GM23338 (cell line): Measurements from ENCODE around the gene BMX. TPM values are rescaled to one million over a fixed set of nuclear protein-coding genes. Genes with fewer than 3 reads are reported as not detected.

ENCODE experiments used
- ATAC-seq: fragments of 200-7000 bp; cut with Tn5 transposase; 3 replicates; pipeline ENCODE4 v1.9.1; 2020
- DNase-seq: peaks from one replicate; pipeline ENCODE4 v3.0.0-alpha.2; 2015; ENCODE audit warnings: low spot score
- H2AFZ ChIP-seq: fragments of 200-600 bp; sonication (generic); 2 replicates; pipeline ENCODE4 v1.8.0; 2016; ENCODE audit warnings: antibody characterized with exemption, mild to moderate bottlenecking, moderate library complexity
- H3F3A ChIP-seq: fragments of 200-600 bp; sonication (generic); replicated peaks from 2 replicates; pipeline ENCODE4 v1.8.0; 2017; ENCODE audit warnings: antibody characterized with exemption, mixed run types, low read depth
- H3K27ac ChIP-seq: fragments of 200-600 bp; sonication (generic); 2 replicates; pipeline ENCODE4 v1.6.1; 2016; ENCODE audit warnings: low read depth
- H3K27me3 ChIP-seq: fragments of 200-600 bp; sonication (generic); 2 replicates; pipeline ENCODE4 v1.8.0; 2016; ENCODE audit warnings: mild to moderate bottlenecking, mixed run types, moderate library complexity; ENCODE audit not compliant: insufficient read depth
- H3K36me3 ChIP-seq: fragments of 200-600 bp; sonication (generic); 2 replicates; pipeline ENCODE4 v1.8.0; 2016; ENCODE audit warnings: mild to moderate bottlenecking; ENCODE audit not compliant: insufficient read depth
- H3K4me1 ChIP-seq: fragments of 200-600 bp; sonication (generic); 2 replicates; pipeline ENCODE4 v1.8.0; 2016; ENCODE audit warnings: mild to moderate bottlenecking, moderate library complexity; ENCODE audit not compliant: insufficient read depth
- H3K4me2 ChIP-seq: fragments of 200-600 bp; sonication (generic); 2 replicates; pipeline ENCODE4 v1.7.1; 2017; ENCODE audit warnings: mixed run types
- H3K4me3 ChIP-seq: fragments of 200-600 bp; sonication (generic); 2 replicates; pipeline ENCODE4 v1.6.1; 2016; ENCODE audit warnings: mixed run types
- H3K79me2 ChIP-seq: fragments of 200-600 bp; sonication (generic); replicated peaks from 2 replicates; pipeline ENCODE4 v1.8.0; 2017; ENCODE audit warnings: mild to moderate bottlenecking; ENCODE audit not compliant: insufficient read depth
- H3K9me2 ChIP-seq: fragments of 200-600 bp; sonication (generic); 2 replicates; pipeline ENCODE4 v1.8.0; 2017; ENCODE audit not compliant: insufficient read depth
- H4K20me1 ChIP-seq: fragments of 200-600 bp; sonication (generic); replicated peaks from 2 replicates; pipeline ENCODE4 v1.8.0; 2017; ENCODE audit warnings: mild to moderate bottlenecking; ENCODE audit not compliant: insufficient read depth
- H3K27ac Mint-ChIP-seq: 2 replicates; pipeline ENCODE4 v1.8.0; 2020; ENCODE audit warnings: inconsistent platforms, mild to moderate bottlenecking, moderate library complexity, mixed read lengths
- H3K27me3 Mint-ChIP-seq: 3 replicates; pipeline ENCODE4 v1.8.0; 2022; ENCODE audit warnings: low read depth, mild to moderate bottlenecking, moderate library complexity, mixed read lengths, inconsistent platforms; ENCODE audit not compliant: insufficient read depth, poor library complexity
- H3K36me3 Mint-ChIP-seq: 3 replicates; pipeline ENCODE4 v1.8.0; 2021; ENCODE audit warnings: low read depth, mild to moderate bottlenecking, inconsistent platforms, moderate library complexity, mixed read lengths
- H3K4me1 Mint-ChIP-seq: 3 replicates; pipeline ENCODE4 v1.8.0; 2020; ENCODE audit warnings: mild to moderate bottlenecking, inconsistent platforms, mixed read lengths
- H3K4me3 Mint-ChIP-seq: 3 replicates; pipeline ENCODE4 v1.8.0; 2021; ENCODE audit warnings: moderate library complexity, mild to moderate bottlenecking, inconsistent platforms, mixed read lengths
- H3K9me3 Mint-ChIP-seq: 3 replicates; pipeline ENCODE4 v1.8.0; 2020; ENCODE audit warnings: moderate library complexity, mild to moderate bottlenecking, inconsistent platforms, mixed read lengths
- CREB1 ChIP-seq: fragments of 250-450 bp; sonication (Bioruptor Pico); IDR thresholded peaks from 2 replicates; pipeline ENCODE4 v1.5.0; 2020; ENCODE audit warnings: low read depth, mild to moderate bottlenecking, moderate library complexity
- EZH2 ChIP-seq: fragments of 200-600 bp; sonication (generic); IDR thresholded peaks from one replicate; pipeline ENCODE4 v1.8.0; 2017; ENCODE audit warnings: antibody characterized with exemption, mild to moderate bottlenecking, low read depth; ENCODE audit not compliant: unreplicated experiment
- JUNB ChIP-seq: IDR thresholded peaks from one replicate; pipeline ENCODE4 v1.6.1; 2016; ENCODE audit warnings: antibody characterized with exemption; ENCODE audit not compliant: unreplicated experiment
- NANOG ChIP-seq: IDR thresholded peaks from 2 replicates; pipeline ENCODE4 v1.6.1; 2016; ENCODE audit warnings: antibody characterized with exemption, borderline replicate concordance
- POLR2AphosphoS5 ChIP-seq: IDR thresholded peaks from 2 replicates; pipeline ENCODE4 v1.6.1; 2016; ENCODE audit warnings: antibody characterized with exemption, low read depth
- polyA plus RNA-seq: library from polyadenylated mRNA; unstranded; fragments of >200 nt; fragmentation: Nextera tagmentation; extraction: Ambion mirVana; gene quantifications from 2 replicates; pipeline ENCODE4 v1.2.1, GENCODE V29; 2016
- total RNA-seq: library from RNA; depleted of rRNA; stranded (reverse); fragments of >200 nt; shearing (Covaris generic); gene quantifications from 2 replicates; pipeline ENCODE4 v1.2.3, GENCODE V29; 2014
- TF ChIP-seq, protein P1 (sequence below): IDR thresholded peaks from one replicate; pipeline ENCODE4 v1.6.1; 2018; ENCODE audit warnings: antibody characterized with exemption; ENCODE audit not compliant: unreplicated experiment
- TF ChIP-seq, protein P2 (sequence below), 2 experiments: fragments of 200-600 bp in 1 of 2; sonication (generic) in 1 of 2; conservative IDR thresholded peaks; 2 replicates each; pipeline versions ENCODE4 v1.5.1 to v1.6.1; 2016 to 2017; ENCODE audit warnings: antibody characterized with exemption in 2 of 2, low read depth in 2 of 2, mild to moderate bottlenecking in 2 of 2, moderate library complexity in 1 of 2
- TF ChIP-seq, protein P3 (sequence below): IDR thresholded peaks from 2 replicates; pipeline ENCODE4 v1.6.1; 2016; ENCODE audit warnings: antibody characterized with exemption

Gene BMX
- total and polyA plus RNA-seq, 2 experiments from 2014 or later, result not detected

DNA sequence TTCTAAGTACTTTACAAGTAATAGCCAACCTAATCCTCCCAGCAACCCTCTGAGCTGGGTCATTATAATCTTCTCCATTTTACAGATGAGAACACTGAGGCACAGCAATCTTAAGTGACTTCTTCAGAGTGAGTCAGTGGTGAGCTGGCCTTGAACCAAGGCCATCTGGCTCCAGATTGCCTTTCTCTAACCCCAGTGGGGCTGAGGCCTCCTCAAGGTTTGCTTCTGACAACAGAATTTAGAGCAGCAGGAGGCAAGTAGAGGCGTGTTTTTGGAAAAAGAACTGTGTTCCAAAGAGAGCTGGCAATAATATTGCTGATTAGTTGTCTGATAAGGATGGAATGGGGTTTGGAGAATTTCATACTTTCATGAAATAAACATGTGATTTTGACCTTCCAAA lies 48.7 kb upstream of the BMX start:
- no peaks in the 10 kb centered on the region for H3K4me1 Mint-ChIP-seq
- ATAC-seq (no peak), DNase-seq (no peak)
- no peak overlapping the region for H3K27ac Mint-ChIP-seq
- Histone ChIP-seq H3K4me2 (no peak overlapping the region), H3F3A (no peaks in the 10 kb centered on the region), H3K4me3 (no peak overlapping the region), H3K27me3 (no peaks in the 10 kb centered on the region), H3K36me3 (no peaks in the 10 kb centered on the region), H3K79me2 (no peaks in the 10 kb centered on the region), H3K4me1 (no peaks in the 10 kb centered on the region), H3K9me2 (no peaks in the 10 kb centered on the region), H4K20me1 (no peaks in the 10 kb centered on the region), H3K27ac (no peak overlapping the region), H2AFZ (no peak overlapping the region)
- no peak for TF ChIP-seq CREB1 (CRISPR knock-in tag)
- TF ChIP-seq, protein P1, sequence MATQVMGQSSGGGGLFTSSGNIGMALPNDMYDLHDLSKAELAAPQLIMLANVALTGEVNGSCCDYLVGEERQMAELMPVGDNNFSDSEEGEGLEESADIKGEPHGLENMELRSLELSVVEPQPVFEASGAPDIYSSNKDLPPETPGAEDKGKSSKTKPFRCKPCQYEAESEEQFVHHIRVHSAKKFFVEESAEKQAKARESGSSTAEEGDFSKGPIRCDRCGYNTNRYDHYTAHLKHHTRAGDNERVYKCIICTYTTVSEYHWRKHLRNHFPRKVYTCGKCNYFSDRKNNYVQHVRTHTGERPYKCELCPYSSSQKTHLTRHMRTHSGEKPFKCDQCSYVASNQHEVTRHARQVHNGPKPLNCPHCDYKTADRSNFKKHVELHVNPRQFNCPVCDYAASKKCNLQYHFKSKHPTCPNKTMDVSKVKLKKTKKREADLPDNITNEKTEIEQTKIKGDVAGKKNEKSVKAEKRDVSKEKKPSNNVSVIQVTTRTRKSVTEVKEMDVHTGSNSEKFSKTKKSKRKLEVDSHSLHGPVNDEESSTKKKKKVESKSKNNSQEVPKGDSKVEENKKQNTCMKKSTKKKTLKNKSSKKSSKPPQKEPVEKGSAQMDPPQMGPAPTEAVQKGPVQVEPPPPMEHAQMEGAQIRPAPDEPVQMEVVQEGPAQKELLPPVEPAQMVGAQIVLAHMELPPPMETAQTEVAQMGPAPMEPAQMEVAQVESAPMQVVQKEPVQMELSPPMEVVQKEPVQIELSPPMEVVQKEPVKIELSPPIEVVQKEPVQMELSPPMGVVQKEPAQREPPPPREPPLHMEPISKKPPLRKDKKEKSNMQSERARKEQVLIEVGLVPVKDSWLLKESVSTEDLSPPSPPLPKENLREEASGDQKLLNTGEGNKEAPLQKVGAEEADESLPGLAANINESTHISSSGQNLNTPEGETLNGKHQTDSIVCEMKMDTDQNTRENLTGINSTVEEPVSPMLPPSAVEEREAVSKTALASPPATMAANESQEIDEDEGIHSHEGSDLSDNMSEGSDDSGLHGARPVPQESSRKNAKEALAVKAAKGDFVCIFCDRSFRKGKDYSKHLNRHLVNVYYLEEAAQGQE, result no peak
- no peak for TF ChIP-seq POLR2AphosphoS5
- TF ChIP-seq NANOG, result no peak
- no peak for TF ChIP-seq EZH2
- TF ChIP-seq, protein P2, sequence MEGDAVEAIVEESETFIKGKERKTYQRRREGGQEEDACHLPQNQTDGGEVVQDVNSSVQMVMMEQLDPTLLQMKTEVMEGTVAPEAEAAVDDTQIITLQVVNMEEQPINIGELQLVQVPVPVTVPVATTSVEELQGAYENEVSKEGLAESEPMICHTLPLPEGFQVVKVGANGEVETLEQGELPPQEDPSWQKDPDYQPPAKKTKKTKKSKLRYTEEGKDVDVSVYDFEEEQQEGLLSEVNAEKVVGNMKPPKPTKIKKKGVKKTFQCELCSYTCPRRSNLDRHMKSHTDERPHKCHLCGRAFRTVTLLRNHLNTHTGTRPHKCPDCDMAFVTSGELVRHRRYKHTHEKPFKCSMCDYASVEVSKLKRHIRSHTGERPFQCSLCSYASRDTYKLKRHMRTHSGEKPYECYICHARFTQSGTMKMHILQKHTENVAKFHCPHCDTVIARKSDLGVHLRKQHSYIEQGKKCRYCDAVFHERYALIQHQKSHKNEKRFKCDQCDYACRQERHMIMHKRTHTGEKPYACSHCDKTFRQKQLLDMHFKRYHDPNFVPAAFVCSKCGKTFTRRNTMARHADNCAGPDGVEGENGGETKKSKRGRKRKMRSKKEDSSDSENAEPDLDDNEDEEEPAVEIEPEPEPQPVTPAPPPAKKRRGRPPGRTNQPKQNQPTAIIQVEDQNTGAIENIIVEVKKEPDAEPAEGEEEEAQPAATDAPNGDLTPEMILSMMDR (conservative IDR thresholded peaks at IDR 0.05; ENCODE audit: low read depth in 2 of 2), result no peak
- TF ChIP-seq JUNB, result no peak
- TF ChIP-seq, protein P3, sequence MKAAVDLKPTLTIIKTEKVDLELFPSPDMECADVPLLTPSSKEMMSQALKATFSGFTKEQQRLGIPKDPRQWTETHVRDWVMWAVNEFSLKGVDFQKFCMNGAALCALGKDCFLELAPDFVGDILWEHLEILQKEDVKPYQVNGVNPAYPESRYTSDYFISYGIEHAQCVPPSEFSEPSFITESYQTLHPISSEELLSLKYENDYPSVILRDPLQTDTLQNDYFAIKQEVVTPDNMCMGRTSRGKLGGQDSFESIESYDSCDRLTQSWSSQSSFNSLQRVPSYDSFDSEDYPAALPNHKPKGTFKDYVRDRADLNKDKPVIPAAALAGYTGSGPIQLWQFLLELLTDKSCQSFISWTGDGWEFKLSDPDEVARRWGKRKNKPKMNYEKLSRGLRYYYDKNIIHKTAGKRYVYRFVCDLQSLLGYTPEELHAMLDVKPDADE, result no peak
- H3K27me3 Mint-ChIP-seq, result no peaks in the 10 kb centered on the region
- H3K36me3 Mint-ChIP-seq, result no peaks in the 10 kb centered on the region; the same call in 2 of the 3 replicates
- no peak overlapping the region for H3K4me3 Mint-ChIP-seq
- no peaks in the 10 kb centered on the region for H3K9me3 Mint-ChIP-seq

DNA sequence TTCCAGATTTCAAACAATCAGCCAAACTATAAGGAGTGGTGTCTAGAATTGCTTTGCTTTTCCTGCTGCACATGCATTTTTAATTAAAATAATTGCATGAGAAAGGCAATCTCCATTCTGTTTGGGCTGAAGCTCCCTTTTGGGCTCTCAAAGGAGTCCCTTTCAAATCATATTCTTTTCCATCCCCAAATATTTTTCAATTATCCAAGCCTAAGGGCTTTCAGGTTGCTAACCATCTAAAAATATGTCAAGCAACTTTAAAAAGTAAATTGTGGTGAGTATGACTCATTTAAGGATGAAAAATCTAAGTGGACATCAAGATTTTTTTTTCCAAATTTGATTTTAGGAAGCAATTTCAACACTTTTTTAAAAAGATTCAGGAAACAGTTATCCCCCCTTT lies 35.9 kb upstream of the BMX start:
- no peaks in the 10 kb centered on the region; the same call in 2 of the 3 replicates for H3K36me3 Mint-ChIP-seq
- H2AFZ ChIP-seq, result no peak overlapping the region
- DNase-seq (no peak), ATAC-seq (no peak)
- H4K20me1 ChIP-seq, result no peaks in the 10 kb centered on the region
- H3K27me3 Mint-ChIP-seq, result no peaks in the 10 kb centered on the region
- H3K4me3 ChIP-seq, result no peak overlapping the region
- peaks cover 14% of the 10 kb centered on the region; the same call in 1 of the 2 replicates for H3K4me1 ChIP-seq
- H3K27me3 ChIP-seq, result no peaks in the 10 kb centered on the region
- no peaks in the 10 kb centered on the region for H3K9me2 ChIP-seq
- no peak overlapping the region for H3K27ac ChIP-seq
- no peaks in the 10 kb centered on the region for H3K36me3 ChIP-seq
- H3K4me2 ChIP-seq, result no peak overlapping the region; the same call in 1 of the 2 replicates
- no peaks in the 10 kb centered on the region for H3K9me3 Mint-ChIP-seq
- no peak overlapping the region for H3K4me3 Mint-ChIP-seq
- H3K4me1 Mint-ChIP-seq, result peaks cover 22% of the 10 kb centered on the region
- no peaks in the 10 kb centered on the region for H3K79me2 ChIP-seq
- H3F3A ChIP-seq, result no peaks in the 10 kb centered on the region
- H3K27ac Mint-ChIP-seq, result no peak overlapping the region
- TF ChIP-seq, protein P3, result no peak
- TF ChIP-seq, protein P2 (conservative IDR thresholded peaks at IDR 0.05; ENCODE audit: low read depth in 2 of 2), result no peak
- TF ChIP-seq NANOG, result no peak
